MCF 10A (cell line): ENCODE results near the gene ST6GAL2. TPM values are rescaled to one million over a fixed set of nuclear protein-coding genes. Genes with fewer than 3 reads are reported as not detected.

Source experiments
- BruUV-seq: library from RNA; stranded (reverse); fragments of 400-500 nt; replicated peaks from 2 replicates; lab custom pipeline; 2021; lab: Mats Ljungman, UMichigan
- CTCF ChIA-PET: fragments of 300-600 bp; sonication (Branson Sonifier 250); formaldehyde crosslinking; extraction: SDS; loops from one replicate; lab custom pipeline; 2021; ENCODE audit warnings: antibody characterized with exemption, inconsistent platforms; lab: Yijun Ruan, JAX
- POLR2A ChIA-PET: fragments of 300-600, 350-650 bp; sonication (Branson Sonifier 250); formaldehyde crosslinking; extraction: SDS; loops from one replicate; lab custom pipeline; 2020; ENCODE audit warnings: antibody characterized with exemption, inconsistent platforms; lab: Yijun Ruan, JAX
- DNase-seq: peaks from one replicate; pipeline ENCODE4 v3.0.0-alpha.2; 2018; ENCODE audit not compliant: unreplicated experiment
- H3K27ac Mint-ChIP-seq: one replicate; pipeline ENCODE4 v1.8.0; 2022; ENCODE audit warnings: mild to moderate bottlenecking, low read depth, mixed read lengths; ENCODE audit not compliant: unreplicated experiment
- H3K27me3 Mint-ChIP-seq: one replicate; pipeline ENCODE4 v1.8.0; 2022; ENCODE audit warnings: mixed read lengths; ENCODE audit not compliant: insufficient read depth, unreplicated experiment
- H3K36me3 Mint-ChIP-seq: one replicate; pipeline ENCODE4 v1.8.0; 2022; ENCODE audit warnings: mild to moderate bottlenecking, moderate library complexity, mixed read lengths; ENCODE audit not compliant: insufficient read depth, unreplicated experiment
- H3K4me1 Mint-ChIP-seq: one replicate; pipeline ENCODE4 v1.8.0; 2022; ENCODE audit warnings: mixed read lengths; ENCODE audit not compliant: insufficient read depth, unreplicated experiment
- H3K4me3 Mint-ChIP-seq: one replicate; pipeline ENCODE4 v1.8.0; 2022; ENCODE audit warnings: mild to moderate bottlenecking, moderate library complexity, mixed read lengths; ENCODE audit not compliant: unreplicated experiment
- H3K9me3 Mint-ChIP-seq: one replicate; pipeline ENCODE4 v1.8.0; 2022; ENCODE audit warnings: mixed read lengths; ENCODE audit not compliant: unreplicated experiment
- intact Hi-C: fragments of 100-400 bp; cut with micrococcal nuclease; formaldehyde crosslinking; loops from 2 replicates; pipeline ENCODE4 v1.14.1; 2022
- total RNA-seq: library from RNA; stranded (reverse); gene quantifications from 2 replicates; pipeline ENCODE4 v1.2.3, GENCODE V29; 2022
- TF ChIP-seq, protein P1 (sequence below): fragments of 200-600 bp; IDR thresholded peaks from one replicate; pipeline ENCODE4 v1.8.0; 2022; ENCODE audit warnings: antibody characterized with exemption, mild to moderate bottlenecking; ENCODE audit not compliant: unreplicated experiment

Gene ST6GAL2
- total RNA-seq, 1 experiment from 2014 or later = 0.68 TPM

DNA sequence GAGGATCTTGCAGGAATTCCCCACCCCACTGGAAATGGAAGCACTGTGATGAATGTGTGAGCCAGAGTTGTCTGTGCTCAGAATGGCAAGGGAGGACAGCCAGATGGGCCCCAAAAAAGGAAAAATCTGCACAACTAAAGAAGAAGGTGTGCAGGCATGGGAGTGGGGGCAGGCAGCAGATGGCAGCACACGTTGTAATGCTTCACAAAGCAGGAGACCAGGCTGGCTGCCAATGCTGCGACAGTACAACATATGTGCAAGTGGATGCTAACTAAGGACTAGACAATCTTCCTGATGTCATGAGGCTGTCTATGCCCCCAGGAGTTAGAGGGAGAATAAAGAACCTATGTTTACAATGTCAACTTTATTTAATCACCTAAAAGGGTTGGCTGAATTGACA, 27.2 kb downstream of the ST6GAL2 start:
- TF ChIP-seq, protein P1, sequence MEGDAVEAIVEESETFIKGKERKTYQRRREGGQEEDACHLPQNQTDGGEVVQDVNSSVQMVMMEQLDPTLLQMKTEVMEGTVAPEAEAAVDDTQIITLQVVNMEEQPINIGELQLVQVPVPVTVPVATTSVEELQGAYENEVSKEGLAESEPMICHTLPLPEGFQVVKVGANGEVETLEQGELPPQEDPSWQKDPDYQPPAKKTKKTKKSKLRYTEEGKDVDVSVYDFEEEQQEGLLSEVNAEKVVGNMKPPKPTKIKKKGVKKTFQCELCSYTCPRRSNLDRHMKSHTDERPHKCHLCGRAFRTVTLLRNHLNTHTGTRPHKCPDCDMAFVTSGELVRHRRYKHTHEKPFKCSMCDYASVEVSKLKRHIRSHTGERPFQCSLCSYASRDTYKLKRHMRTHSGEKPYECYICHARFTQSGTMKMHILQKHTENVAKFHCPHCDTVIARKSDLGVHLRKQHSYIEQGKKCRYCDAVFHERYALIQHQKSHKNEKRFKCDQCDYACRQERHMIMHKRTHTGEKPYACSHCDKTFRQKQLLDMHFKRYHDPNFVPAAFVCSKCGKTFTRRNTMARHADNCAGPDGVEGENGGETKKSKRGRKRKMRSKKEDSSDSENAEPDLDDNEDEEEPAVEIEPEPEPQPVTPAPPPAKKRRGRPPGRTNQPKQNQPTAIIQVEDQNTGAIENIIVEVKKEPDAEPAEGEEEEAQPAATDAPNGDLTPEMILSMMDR = no peak
- Mint-ChIP-seq H3K27me3 (no peaks in the 10 kb centered on the region), H3K4me1 (no peaks in the 10 kb centered on the region), H3K9me3 (peaks cover 22% of the 10 kb centered on the region), H3K4me3 (no peak overlapping the region), H3K27ac (no peak overlapping the region), H3K36me3 (no peaks in the 10 kb centered on the region)
- no TSS peak for BruUV-seq
- ChIA-PET CTCF (no interaction called here), POLR2A (no interaction called here)
- intact Hi-C loops = no loop called here
- DNase-seq = no peak

DNA sequence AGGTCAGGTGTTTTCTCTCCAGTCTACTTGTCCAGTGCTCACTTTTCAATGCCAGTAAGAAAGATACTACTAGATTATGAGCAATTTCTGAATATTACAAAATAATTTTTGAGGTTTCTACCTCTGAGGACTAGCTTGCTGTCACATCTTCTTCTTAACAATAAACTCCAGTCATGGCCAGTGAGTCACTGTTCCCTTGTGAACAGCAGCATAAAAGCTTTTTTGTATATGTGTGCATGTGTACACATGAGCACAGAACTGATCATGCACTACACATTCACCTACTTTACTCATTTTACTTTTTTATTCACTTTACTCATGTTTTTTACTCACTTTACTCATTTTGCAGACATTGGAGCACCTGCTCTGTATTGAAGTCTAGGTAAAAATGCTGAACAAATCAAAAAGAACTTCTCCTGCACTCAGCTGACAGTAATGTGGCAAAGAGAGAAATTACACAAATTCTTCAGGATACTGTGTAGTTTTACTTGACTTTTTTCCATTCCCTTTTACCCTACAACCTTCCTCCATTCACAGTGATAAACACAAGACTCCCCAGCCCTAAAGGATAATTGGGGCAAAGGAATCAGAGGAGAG, 28.0 kb downstream of the ST6GAL2 start:
- no peak overlapping the region for H3K27ac Mint-ChIP-seq

DNA sequence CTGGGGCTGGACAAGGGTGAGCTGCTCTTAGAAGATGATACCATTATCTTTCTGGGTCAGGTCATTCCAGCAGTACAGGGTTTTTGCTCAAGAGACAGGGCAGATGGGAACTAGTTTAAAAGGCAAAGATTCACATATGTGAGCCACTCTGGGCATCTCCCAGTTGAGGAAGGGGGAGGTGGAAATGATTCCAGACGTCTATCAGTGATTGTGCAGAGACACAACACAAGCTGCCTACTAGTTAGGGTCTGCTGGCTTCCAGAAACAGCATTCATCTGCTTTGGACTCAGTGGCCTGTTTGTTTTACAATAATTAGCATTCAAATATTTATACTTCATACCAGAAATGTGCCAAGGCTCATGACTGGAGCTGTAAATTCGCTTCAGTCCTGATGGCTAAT, 32.3 kb downstream of the ST6GAL2 start:
- Mint-ChIP-seq H3K27me3 (no peaks in the 10 kb centered on the region), H3K4me1 (no peaks in the 10 kb centered on the region), H3K27ac (no peak overlapping the region), H3K4me3 (no peak overlapping the region), H3K36me3 (no peaks in the 10 kb centered on the region), H3K9me3 (peaks cover 7% of the 10 kb centered on the region)
- TF ChIP-seq, protein P1 = no peak
- no peak for DNase-seq
- BruUV-seq = no TSS peak
- ChIA-PET CTCF (interaction anchor here (0.6 kb wide), 1 partner anchor 811 kb away, joined by 3 read pairs; no protein-coding TSS in a partner anchor), POLR2A (no interaction called here)
- intact Hi-C loops = no loop called here

More for the DNA sequence above, 28.0 kb downstream of the ST6GAL2 start:
- intact Hi-C loops = no loop called here
- Mint-ChIP-seq H3K27me3 (no peaks in the 10 kb centered on the region), H3K36me3 (no peaks in the 10 kb centered on the region), H3K4me1 (no peaks in the 10 kb centered on the region), H3K9me3 (peaks cover 22% of the 10 kb centered on the region), H3K4me3 (no peak overlapping the region)
- no peak for DNase-seq
- TF ChIP-seq, protein P1 = no peak
- ChIA-PET POLR2A (interaction anchor here (0.7 kb wide), 1 partner anchor 882 kb away, joined by 3 read pairs; no protein-coding TSS in a partner anchor), CTCF (no interaction called here)
- no TSS peak for BruUV-seq

DNA sequence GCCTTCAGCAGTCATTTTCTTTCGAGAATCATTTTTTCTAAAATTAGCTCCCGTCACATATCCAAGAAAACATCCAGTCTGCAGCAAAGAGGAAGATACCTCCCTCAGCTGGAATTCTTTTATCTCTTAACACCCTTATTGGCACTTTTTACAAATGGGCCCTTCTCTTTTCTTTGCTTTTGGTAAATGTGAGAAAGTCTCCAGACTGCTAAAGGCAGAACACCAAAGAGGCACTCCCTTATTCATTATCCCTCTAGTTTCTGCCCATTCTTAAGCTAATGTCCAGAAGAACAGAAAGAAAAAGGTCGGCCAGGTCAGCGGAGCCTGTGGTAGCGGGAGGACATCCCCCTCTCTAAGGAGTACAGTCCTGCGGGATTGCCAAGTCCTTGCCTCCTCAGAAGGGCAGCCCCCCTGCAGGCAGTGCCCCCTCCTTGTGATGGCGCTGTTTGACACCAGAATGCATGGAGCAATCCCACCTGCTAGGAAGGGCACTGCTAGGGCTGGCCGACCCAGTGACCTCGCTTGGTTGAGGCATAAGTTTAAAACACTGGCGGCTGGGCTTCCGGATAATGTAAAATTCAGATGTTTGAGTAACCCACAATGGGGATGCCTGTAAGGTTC, 34.0 kb downstream of the ST6GAL2 start:
- CTCF ChIA-PET = interaction anchor here (0.6 to 1.2 kb wide), 2 partner anchors 10 to 1081 kb away, joined by 3 read pairs; no protein-coding TSS in a partner anchor
- no TSS peak for BruUV-seq
- H3K27ac Mint-ChIP-seq = no peak overlapping the region

More for the DNA sequence above, 34.0 kb downstream of the ST6GAL2 start:
- TF ChIP-seq, protein P1 = no peak
- Mint-ChIP-seq H3K27me3 (no peaks in the 10 kb centered on the region), H3K4me3 (no peak overlapping the region), H3K9me3 (no peaks in the 10 kb centered on the region), H3K4me1 (no peaks in the 10 kb centered on the region), H3K36me3 (peaks cover 3% of the 10 kb centered on the region)
- intact Hi-C loops = no loop called here
- POLR2A ChIA-PET = no interaction called here
- DNase-seq = no peak
